Mesothelial cell of epicardium (in vitro differentiated cells): ENCODE results near the gene OR14I1. TPM values are rescaled to one million over a fixed set of nuclear protein-coding genes. Genes with fewer than 3 reads are reported as not detected.

Source experiments
- total RNA-seq: library from RNA; stranded (reverse); gene quantifications from 3 replicates; pipeline ENCODE4 v1.2.1, GENCODE V29; 2021

The OR14I1 gene
- total RNA-seq, 1 donor from 2014 or later: not detected

Other genes starting within 250 kb of the OR14I1 start
- not detected in 3 replicates for gene OR2T3, start 229.4 kb downstream of the OR14I1 start, total RNA-seq
- not detected in 3 replicates for gene OR2T5, start 214.2 kb downstream of the OR14I1 start, total RNA-seq
- gene OR2G6, start 194.7 kb downstream of the OR14I1 start, total RNA-seq: 0.04 TPM in 1 of 3 replicates, not detected in the others
- gene OR2T29, start 140.0 kb downstream of the OR14I1 start, total RNA-seq: not detected in 3 replicates
- not detected in 3 replicates for gene OR2T34, start 128.0 kb downstream of the OR14I1 start, total RNA-seq
- gene OR2T10, start 105.1 kb downstream of the OR14I1 start, total RNA-seq: not detected in 3 replicates
- not detected in 3 replicates for gene OR2T11, start 67.7 kb downstream of the OR14I1 start, total RNA-seq
- gene OR2T35, start 57.5 kb downstream of the OR14I1 start, total RNA-seq: not detected in 3 replicates
- not detected in 3 replicates for gene OR2T27, start 47.2 kb downstream of the OR14I1 start, total RNA-seq
- gene LYPD8, start 53.0 kb upstream of the OR14I1 start, total RNA-seq: not detected in 3 replicates
- gene SH3BP5L, start 123.1 kb upstream of the OR14I1 start, total RNA-seq: 24.9 to 26.9 TPM (median 26.2 TPM) in 3 replicates
- gene ZNF672, start 135.5 kb upstream of the OR14I1 start, total RNA-seq: 36.1 to 40.9 TPM (median 38.2 TPM) in 3 replicates
- gene ZNF692, start 156.3 kb upstream of the OR14I1 start, total RNA-seq: 78.9 to 84.2 TPM (median 80.1 TPM) in 3 replicates
- 8.5 to 9.7 TPM (median 8.6 TPM) in 3 replicates for gene PGBD2, start 203.5 kb upstream of the OR14I1 start, total RNA-seq